GM13977 (cell line): ENCODE measurements around the gene SNRPD2.

Experiments
- DNase-seq: peaks from one replicate; pipeline ENCODE4 v3.0.0; 2012; ENCODE audit warnings: low spot score
- in situ Hi-C: fragments of 300-500 bp; cut with MboI; formaldehyde crosslinking; loops from one replicate; pipeline ENCODE4 v1.12.0; 2022; ENCODE audit warnings: low sequenced_read_pairs, low pct_unique_long_range_greater_than_20kb, mixed read lengths, inconsistent platforms; ENCODE audit not compliant: unreplicated experiment
- TF ChIP-seq, protein P1 (sequence below): IDR thresholded peaks from 2 replicates; pipeline ENCODE4 v1.5.1; 2012; ENCODE audit warnings: mild to moderate bottlenecking, control low read depth; ENCODE audit not compliant: insufficient read depth; ENCODE audit errors: extremely low read depth, missing control alignments

The SNRPD2 gene

DNA sequence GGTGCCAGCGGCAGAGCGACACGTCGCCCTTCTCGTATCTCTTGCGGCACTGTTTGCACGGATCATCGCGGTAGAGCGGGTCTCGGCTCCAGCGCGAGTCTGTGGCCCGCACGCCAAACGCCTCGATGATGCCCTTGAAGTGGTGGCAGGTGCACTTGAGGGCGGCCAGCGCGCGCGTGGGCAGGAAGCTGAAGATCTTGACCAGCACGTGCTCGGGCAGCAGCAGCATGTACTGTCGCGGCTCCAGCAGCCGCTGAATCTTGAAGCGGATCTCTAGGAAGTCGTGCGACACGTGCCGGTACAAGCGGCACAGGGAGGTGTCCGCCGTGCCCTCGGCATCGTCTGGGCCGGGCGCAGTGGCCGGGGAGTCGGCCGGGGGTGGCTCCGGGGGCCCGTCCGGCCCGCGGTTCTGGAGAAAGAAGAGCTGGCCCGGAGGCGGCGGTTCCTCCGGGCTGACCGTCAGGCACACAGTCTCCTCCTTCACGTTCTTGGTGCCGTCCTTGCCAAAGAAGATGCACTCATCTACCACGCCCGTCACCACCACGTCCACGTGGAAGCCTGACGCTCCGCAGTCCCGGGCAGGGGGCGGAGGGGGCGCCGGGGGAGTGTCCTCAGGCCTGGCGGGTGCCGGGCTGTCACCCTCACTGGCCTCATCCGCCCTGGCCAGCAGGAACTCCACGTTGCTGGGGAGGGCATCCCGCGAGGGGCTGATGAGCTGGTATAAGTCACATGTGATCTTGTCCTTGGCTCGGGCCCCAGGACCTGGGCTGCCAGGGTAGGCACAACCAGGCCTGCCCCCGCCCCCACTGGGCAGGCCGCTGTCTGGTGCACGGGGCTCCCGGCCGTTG is 20.3 kb upstream of the SNRPD2 start:
- no peak for DNase-seq
- TF ChIP-seq, protein P1, sequence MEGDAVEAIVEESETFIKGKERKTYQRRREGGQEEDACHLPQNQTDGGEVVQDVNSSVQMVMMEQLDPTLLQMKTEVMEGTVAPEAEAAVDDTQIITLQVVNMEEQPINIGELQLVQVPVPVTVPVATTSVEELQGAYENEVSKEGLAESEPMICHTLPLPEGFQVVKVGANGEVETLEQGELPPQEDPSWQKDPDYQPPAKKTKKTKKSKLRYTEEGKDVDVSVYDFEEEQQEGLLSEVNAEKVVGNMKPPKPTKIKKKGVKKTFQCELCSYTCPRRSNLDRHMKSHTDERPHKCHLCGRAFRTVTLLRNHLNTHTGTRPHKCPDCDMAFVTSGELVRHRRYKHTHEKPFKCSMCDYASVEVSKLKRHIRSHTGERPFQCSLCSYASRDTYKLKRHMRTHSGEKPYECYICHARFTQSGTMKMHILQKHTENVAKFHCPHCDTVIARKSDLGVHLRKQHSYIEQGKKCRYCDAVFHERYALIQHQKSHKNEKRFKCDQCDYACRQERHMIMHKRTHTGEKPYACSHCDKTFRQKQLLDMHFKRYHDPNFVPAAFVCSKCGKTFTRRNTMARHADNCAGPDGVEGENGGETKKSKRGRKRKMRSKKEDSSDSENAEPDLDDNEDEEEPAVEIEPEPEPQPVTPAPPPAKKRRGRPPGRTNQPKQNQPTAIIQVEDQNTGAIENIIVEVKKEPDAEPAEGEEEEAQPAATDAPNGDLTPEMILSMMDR: no peak
- in situ Hi-C loops: no loop called here

GRCh38 chr19:45710356-45711130 is 18.8 kb upstream of the SNRPD2 start:
- TF ChIP-seq, protein P1: no peak
- DNase-seq: no peak
- in situ Hi-C loops: no loop called here

GRCh38 chr19:45705710-45706415 is 14.1 kb upstream of the SNRPD2 start:
- no peak for DNase-seq
- TF ChIP-seq, protein P1: no peak

DNA sequence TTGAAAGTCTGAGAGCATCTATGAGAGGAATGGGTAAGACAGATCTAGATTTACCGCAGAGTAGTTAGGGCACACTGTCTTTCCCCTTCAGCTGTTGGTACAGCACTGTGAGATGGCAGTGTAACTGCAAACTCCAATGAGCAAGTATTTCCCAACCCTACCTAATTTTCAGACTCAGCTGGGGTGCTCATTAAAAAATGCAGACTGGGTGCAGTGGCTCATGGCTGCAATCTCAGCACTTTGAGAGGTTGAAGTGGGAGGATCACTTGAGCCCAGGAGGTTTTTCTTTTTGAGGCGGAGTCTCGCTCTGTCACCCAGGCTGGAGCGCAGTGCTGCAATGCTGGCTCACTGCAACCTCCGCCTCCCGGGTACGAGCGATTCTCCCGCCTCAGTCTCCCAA is 13.4 kb upstream of the SNRPD2 start:
- TF ChIP-seq, protein P1: no peak
- no peak for DNase-seq
- in situ Hi-C loops: no loop called here

More at GRCh38 chr19:45705710-45706415, 14.1 kb upstream of the SNRPD2 start:
- in situ Hi-C loops: no loop called here

GRCh38 chr19:45701676-45702075 is 9.9 kb upstream of the SNRPD2 start:
- no peak for DNase-seq
- TF ChIP-seq, protein P1: no peak
- in situ Hi-C loops: no loop called here

GRCh38 chr19:45693106-45693788 is 1.5 kb upstream of the SNRPD2 start:
- in situ Hi-C loops: no loop called here
- peak; percentile 75 for DNase-seq
- TF ChIP-seq, protein P1: peak; percentile 91
